IPS DF 4.7 (cell line): Measurements from ENCODE around the gene FYN.

Experiments
- DNase-seq: peaks from one replicate; pipeline ENCODE4 v3.0.0-alpha.2; 2013; ENCODE audit warnings: low spot score; ENCODE audit errors: extremely low read depth

FYN gene

DNA sequence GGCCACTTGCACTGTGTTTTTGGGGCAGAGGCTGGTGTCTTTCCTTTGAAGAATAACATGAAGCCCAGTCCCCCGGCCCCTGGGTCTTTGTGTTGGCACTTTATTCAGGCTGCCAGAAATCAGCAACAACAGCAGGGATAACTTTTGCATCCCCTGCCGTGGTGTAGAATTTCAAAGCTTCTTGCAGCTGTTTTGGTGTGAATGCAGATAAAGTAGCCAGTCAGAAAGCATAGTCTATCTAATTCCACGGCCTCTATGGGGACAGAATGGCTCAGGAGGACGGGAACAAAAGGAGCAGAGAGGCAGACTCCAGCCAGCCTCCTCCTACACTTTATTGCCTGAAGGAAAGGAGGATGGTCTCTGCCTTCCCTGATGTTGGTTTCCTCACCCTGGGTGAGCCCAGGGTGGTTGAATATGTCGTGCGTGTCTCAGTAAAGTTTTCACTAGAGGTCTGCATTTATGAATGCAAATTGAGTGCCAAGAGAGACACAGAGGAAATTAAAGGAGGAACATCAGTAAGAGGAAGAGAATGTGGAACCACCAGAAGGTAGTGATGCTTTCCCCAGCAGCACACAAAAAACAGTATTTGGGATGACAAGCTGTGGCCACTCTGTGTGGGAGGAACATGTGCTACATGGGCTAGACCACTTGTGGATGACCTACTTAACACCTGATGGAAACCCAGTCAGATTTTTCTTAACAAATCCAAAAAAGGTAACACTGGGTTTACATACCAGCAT, 141.6 kb downstream of the FYN start:
- DNase-seq, result no peak

DNA sequence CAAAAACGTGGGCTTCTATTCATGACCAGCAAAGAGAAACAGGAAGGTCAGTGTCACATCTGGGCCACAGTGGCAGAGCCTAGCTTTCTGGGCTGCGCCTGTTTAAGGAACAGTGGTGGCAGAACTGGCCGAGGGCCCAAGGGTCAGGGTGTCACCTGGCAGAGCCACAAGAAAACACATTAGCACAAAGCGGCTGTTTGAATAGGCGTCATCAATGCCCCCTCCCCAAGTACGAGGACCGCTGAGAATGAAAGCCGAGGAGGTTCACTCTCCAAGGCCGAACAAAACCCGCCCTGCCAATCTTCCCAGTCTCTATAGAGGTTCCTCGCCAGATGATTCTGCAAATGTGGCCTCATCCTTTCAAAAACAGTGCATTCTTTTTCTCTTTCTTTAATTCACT, 142.4 kb downstream of the FYN start:
- no peak for DNase-seq

DNA sequence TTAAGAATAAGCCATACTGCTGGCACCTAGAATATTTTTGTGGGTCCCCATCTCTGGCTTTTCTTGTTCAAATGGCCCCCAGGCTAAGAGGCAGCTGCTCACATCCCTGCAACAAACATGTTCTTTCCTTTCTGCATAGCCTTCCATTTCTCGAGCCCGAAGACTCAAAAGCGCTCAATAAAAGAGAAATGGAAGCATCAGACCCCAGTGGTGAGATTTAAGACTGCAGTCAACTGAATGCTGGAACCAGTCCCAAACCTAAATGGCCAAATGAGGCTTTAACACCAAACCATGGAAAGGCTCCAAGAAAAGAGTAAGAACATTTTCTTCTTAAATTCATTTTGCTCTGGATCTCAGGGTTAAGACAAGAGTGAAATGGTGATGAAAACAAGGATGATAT, 145.4 kb downstream of the FYN start:
- DNase-seq, result no peak

DNA sequence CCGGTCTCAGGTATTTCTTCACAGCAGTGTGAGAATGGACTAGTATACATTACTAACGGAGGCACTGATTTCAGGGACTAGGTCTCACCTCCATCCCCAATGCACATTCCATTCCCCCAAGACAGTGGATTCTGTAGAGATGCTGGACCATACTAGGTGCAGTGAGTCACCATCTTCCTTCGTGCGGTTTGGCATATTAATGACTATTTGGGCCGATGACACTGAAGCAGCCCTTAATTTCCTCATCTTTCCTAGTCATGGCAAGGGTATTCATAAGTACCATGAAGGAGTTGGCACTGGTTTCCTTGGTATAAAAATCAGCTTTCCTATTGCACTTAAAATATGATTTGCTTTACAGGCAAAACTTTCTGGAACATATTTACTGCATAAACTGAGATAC, 146.2 kb downstream of the FYN start:
- DNase-seq, result no peak

DNA sequence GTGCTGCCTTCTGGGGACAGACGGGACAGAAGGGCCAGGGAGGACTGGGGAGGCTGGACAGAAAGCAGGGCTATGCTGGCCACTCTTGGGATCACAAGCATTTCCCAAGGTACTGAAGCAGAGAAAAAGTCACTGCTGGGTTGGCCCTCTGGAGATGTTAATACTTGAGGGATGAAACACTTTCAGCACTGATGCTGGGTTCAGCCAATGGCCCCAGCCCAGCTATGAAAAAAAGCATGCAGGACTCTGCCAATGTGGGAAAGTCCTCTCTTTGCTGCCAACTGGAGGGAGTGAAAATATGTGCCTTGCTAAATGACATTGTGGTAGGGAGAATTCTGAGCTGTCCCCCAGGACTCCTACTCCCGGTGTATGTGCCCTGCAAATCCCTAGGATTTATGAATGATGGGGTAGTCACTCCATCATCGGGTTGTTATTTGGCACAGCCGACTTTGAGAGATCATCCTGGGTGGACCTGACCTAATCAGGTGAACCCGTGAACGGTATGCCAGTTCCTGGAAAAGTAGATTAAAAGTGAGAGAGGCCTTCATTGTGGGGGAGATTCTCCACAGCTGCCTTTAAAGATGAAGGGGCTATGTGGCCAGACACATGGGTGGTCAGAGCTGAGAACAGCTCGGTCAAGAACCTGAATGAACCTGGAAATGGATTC, 147.7 kb downstream of the FYN start:
- no peak for DNase-seq

DNA sequence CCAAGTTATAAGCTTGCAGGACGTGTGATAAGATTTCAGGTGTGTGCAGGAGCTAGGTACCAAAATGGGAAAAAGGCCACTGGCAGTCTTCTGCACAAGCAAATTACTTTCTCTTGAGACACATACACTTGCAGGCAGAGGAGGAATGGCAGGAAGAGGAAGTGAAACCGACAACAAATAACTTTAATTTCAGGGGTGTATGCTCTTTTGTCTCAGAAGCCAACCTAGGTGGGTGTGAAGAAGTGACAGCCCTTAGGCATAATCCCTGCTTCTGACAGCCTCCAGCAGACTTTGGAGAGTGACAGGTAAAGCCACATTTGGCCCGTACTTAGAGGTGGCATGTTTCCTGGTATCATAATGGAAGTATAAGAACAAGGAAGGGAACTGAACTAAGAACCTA, 148.7 kb downstream of the FYN start:
- DNase-seq, result no peak

DNA sequence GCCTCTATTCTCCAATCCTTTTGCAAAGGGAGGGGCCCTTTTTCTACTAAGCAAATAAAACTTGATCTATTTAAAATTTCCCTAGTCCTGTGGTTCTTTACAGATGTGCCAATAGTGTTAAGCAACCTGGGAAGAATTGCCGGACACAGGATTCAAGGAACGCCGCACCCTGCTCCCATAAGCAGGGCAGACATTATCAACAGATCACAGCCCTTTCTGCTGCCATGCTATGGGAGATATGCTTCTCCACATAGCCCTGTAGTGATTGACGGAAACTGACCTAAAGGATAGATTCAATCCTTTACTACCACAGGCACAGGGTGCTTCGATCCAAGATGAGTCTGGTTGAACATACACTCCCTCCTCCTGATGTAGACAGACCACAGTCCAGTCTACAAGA, 149.2 kb downstream of the FYN start:
- no peak for DNase-seq

DNA sequence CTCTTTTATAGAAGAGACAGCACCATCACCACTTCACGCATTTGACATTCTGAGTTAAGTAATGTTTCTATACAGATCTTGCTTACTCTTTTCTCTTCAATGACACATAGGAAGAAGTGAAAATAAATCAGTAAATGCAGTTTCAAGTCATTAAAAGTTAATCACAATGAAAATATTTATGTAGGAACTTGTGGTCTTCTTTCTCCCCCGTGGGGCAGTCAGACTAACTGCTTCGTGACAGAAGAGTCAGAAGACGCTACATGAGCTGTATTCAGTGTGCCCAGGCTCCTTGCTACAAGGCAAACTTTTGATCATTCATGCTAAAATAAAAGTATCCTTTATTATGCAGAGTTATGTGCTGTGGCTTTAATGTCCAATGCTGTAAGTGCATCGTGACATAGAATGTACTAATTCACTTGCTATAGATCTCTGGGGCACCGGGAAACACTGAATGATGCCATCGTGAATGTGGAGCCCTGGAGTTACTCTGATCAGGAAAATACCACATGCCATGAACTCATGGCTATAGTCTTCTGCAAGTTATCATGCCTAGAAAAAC, 149.8 kb downstream of the FYN start:
- DNase-seq, result no peak

DNA sequence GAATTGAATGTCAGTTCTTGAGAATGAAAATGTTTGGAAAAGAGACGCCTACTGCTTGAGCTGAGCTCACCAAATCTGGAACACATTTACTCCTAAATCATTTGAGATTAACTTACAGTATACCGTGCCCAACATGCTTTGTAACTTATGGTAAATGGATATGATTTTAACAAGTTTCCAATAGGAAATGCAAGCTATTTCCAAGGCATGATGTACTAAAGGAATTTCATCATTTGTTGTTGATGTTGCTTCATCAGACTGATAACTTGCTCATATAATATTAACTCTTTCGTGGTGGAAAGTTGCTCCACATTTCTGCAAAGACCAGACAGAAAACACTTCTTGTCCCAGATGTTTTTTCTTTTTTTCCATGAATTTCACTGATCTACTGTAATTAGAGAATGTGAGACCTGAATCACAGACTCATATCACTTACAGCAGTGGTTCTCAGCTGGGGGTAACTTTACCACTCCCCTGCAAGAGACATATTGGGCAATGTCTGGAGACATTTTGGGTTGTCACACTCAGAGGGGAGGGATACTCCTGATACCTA, 151.0 kb downstream of the FYN start:
- no peak for DNase-seq

DNA sequence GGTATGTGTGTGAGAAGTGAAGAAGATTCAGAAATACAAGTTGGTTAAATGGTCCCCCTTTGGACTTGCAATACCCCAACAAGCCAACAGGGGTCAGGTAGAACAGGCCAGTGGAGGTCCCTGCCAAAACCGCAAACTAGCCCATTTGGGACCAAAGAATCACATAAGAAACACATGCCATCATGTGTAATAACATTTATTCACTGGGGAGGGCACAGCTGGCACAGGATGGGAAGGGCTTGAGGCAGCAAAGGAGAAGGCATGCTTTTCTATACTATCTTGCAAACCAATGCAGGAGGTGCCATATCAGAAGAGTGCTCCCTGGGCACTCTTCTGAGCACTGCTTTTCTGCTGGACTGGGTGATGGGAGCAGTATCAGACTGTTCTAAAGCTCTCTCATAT, 151.5 kb downstream of the FYN start:
- DNase-seq, result no peak

DNA sequence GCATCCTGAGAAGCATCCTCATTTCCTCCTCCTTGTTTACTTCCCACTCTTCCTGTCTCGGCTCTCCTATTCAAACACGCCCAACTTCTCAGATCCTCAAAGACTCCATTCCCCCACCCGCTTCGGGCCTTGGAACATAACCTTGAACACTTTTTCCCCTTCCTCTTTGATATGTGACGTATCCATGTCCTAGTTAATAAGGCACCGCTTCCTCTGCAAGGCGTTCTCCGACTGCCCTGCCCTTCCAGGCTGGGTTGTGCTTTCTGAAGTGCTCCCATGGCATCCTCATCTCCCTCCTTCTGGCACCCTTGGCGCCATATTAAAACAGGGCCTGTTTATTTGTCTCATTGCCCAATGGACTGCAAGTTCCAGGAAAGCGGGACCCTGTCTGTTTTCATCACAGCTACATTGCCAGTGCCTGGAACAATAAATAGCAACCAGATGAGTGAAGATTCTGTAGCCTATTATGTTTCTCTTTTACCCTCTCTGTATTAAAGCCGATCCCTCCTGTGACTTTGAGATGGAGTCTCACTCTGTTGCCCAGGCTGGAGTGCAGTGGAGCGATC, 152.2 kb downstream of the FYN start:
- no peak for DNase-seq

DNA sequence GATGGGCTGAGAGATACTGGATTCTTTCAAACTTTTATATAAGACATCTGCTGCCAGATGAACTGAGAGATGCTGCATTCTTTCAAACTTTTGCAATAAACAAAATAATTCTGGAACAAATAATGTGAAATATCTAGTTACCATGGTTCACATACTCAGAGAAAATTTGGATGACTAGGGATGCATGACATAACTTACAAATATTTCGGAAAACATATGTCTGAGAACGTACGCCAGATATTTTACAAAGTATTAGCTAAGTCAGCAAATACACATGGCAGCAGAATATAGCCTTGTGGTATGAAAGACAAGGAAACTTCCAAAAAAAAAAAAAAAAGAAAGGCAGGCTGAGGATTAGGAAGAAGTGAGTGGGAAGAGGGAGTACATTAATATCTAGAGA, 154.3 kb downstream of the FYN start:
- no peak for DNase-seq

DNA sequence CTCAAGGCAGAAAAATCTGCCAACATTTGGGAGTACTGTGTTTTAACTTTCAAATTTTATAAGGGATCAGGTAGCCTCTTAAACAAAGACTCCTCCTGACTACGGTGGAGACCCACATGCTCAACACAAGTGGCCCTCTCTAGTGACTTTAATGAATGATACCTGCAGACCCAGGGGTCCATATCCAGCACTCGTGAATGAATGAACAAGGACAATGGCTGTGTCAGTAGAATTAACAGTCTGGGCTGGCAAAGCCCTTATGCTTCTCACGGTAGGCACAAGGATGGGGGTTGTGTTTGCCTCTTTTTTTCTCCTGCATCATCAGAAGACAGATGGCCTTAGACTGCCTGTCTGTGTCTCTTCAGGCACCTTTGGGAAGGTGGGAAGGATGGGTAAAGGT, 154.9 kb downstream of the FYN start:
- DNase-seq, result no peak

DNA sequence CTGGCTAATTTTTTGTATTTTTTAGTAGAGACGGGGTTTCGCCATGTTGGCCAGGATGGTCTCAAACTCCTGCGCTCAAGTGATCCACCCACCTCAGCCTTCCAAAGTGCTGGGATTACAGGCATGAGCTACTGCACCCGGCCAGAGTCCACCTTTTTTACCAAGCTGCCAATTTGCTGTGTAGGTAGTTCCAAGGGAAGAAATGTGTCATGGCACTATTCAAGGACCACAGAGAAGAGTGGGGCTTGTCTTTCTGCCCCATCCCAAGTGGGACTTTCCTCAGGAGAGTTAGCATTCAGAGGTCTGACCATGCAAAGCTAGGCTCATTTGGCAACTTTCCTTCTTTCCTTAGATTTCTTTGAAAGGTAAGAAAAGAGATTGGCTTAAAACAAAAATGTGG, 155.6 kb downstream of the FYN start:
- DNase-seq, result no peak

DNA sequence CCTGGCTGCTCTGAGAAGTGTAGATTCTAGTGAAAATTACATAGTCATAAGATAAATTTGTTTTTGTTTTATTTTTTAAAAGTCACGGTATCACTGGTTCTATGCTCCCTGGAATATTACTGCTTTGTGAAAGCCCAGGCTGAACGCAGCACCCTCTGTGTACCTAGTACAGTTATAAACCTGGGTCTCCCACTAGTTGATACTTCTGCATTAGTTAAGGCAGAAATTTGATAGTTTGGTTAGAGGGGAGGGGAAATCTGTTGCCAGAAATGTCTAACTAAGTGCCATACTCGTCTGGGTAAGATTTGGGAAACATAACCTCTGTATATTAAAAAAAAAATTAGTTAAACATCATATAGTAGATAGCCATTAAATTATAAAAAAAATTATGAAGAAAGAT, 156.9 kb downstream of the FYN start:
- no peak for DNase-seq

DNA sequence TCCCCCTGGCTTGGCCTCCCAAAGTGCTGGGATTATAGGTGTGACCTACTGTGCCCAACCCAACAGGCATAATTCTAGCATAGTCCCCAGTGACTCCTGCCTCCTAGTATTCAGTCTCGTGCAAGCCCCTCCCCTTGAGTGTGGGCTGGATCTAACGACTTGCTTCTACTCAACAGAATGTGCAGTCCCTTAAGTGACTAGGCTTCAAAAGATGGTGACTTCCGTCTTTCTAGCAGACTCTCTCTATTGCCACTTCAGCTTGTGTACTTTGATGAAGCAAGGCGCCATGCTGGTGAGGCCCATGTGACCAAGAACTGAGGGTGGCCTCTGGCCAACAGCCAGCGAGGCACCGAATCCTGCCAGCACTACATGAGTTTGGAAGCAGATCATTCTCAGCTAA, 157.9 kb downstream of the FYN start:
- no peak for DNase-seq

DNA sequence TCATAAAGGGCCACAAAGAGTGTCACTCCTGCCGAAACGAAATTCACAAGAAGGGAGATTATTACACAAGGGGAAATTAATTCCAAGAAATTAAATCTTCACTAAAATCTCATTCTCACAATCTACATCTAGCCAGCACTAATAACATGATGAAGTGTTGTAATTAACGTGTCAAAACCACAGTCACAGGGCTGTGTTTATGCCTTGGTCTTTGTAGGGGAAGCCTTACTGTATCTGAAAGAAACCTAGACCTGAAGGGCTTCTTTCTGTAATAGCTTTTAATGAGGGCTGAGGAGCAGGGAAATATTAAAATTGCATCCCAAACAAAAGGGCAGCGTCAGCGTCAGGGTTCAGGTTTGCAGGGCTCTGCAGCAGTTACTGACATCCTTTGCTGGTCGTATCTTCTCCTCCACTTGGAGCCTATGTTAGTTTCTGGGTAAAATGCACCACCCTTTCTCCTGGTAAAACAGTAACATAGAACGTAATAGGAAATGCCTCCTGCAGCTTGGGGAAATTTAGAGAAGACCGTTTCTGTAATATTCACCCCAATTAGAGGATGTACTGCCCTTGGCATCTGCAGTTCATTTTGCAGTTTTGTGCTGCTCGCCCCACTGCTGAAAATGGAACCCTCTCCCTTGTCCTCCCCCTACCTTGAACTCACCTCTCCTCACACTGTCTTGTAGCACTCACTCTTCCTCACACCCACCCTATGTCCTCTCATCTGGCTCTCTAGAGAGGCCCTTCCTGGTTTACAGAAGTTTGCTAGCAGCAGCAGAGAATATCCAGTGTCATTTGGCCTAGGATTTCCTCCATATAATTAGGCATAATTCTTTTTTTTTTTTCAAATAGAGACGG, 158.6 kb downstream of the FYN start:
- DNase-seq, result no peak

DNA sequence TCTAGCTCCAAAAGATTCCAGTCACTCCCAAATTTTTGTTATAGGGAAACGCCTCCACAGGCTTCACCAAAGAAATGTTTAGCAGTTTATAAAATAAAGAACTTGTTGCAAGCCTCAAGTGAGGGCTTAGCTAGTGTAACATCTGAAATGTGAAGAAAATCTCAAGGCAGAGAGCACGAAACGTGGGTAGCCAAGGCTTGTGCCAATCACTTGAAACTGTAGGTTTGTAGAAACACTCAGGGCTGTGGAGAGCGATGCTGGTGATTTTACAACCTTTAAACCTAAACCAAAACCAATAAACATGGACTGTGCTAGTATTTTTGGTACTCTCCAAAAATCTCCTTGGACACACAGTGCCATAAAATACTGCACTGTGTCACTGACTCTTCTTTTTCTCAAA, 159.4 kb downstream of the FYN start:
- no peak for DNase-seq

DNA sequence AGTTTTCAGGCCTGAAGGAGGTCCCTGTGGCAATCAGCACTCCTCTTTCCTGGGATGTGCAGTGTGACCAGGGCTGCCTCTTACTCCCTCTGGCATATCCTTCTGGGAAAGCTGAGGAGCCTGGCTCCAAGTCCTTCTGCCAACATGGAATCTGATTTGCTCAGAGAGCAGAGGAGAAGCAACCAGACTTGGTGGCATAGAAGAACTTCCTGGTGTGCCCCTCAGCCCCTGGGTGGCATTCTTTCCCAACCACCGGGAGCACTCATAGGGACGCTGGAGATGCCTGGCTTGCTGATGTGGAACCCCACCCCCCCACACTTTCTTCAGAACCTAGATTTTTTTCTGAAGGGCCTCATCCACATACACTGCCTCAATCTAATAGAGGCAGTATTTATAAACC, 160.0 kb downstream of the FYN start:
- no peak for DNase-seq

DNA sequence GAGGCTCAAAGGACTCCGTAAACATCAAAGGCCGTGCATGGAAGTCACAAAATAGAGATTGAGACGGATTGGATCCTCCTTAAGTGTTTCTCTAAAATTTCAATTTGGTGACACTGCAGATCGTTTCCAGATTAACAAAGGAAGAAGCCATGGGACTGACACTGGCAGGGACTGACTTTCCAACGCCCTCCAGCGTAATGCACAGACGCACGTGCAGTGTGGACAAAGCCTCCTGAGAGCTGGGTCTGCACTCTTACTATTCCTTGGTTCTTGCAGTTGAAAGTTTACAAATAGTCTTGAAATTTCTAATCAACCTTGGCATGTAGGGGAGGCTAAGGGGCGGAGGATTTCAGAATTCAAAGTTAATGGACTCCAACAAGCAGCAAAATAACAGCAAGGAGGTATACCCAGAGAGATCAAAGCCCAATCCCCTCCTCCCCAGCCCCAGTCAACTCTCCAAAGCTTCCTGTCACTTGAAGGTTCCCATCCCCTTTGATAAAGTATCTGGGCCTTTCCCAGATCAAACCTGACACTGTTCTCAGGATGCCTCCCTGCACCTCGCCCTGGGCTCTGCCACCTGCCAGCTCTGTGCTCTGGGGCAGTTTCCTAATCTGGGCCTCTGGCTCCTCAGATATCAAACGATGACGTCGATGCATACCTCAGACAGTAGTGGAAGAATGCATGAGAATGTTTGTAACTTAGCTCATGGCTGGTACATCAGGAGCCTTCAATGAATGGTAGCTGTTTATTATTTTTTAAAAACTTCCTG, 161.1 kb downstream of the FYN start:
- no peak for DNase-seq

DNA sequence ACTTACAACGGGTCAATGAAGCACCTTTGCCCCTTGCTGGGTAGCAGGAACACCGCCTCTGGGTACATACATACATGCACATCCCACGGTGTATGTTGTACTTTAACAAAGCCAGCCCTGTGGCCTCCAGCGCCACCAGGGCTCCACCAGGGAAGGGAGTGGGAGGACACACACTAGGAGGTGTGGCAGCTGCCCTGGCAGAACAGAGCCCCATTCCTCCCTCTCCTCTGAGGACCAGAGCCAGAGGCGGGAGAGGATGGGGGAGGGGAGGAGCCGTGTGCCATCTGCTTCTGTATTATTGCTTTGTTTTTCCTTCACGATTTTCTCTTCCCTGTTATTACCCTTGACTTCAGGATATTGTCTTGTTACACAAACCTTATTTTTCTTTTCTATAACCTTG, 161.8 kb downstream of the FYN start:
- no peak for DNase-seq
